Measurements from ENCODE around the gene RPL11.

RPL11 gene

DNA sequence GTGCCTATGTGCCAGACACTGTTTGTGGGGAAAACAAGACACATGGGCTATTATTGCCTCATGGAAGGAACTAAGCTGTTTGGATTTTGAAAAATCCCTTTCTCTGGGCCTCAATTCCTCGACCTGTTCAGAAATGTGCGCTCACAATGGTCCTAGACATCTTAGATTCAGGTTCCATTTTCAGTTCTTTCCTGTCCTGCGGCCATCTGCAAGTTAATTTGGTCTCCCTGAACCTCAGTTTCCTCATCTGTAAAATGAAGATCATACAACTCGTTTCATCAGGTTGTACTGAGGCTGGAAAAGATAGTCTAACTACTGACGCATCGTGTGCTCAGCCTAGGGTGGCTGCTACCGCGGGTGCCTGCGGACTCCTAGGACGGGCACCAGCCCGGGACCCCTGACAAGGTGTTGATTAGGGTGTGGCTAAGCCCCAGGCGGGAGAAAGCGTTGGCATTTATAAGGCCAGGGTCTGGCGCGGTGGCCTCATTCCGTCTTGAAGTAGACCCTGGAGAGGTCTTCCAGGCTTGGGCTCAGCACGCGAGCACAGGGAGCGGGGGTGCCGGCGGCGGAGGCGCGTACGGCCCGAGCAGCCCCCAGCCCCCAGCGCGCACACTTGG, 51.2 kb downstream of the RPL11 start:
- Histone ChIP-seq H3K27me3 (ENCODE audit: control insufficient read depth in 1 of 2, insufficient read depth in 1 of 2, low read length in 2 of 2) (no peaks in the 10 kb centered on the region), H3K9me3 (ENCODE audit: control insufficient read depth, low read length) (no peaks in the 10 kb centered on the region), H3K23ac (ENCODE audit: low read length in 2 of 2) (no peak overlapping the region), H2BK120ac (ENCODE audit: low read depth, low read length) (peak overlapping the region; percentile 11), H4K8ac (ENCODE audit: low read length) (peak overlapping the region; percentile 91), H3K4ac (ENCODE audit: low read depth in 1 of 2, low read length in 2 of 2) (peak overlapping the region; percentile 16 to 65), H2BK12ac (ENCODE audit: low read length in 2 of 2) (peak overlapping the region in 1 of 2 experiments; percentile 33), H3K4me3 (ENCODE audit: insufficient read depth in 1 of 2, low read depth in 1 of 2, low read length in 2 of 2) (peak overlapping the region; percentile 84 to 98), H3K14ac (ENCODE audit: low read length in 2 of 2) (peak overlapping the region in 1 of 2 experiments; percentile 94), H4K91ac (ENCODE audit: low read length) (peak overlapping the region; percentile 96), H3K4me2 (ENCODE audit: low read length, poor library complexity, severe bottlenecking) (peak overlapping the region; percentile 65), H2BK15ac (ENCODE audit: low read depth, poor library complexity, severe bottlenecking) (peak overlapping the region; percentile 2), H2BK5ac (ENCODE audit: low read depth, low read length, poor library complexity, severe bottlenecking) (no peak overlapping the region), H3K18ac (ENCODE audit: low read depth in 1 of 2, low read length in 2 of 2) (peak overlapping the region; percentile 60 to 99), H3K9ac (ENCODE audit: low read length) (peak overlapping the region; percentile 91), H3K27ac (ENCODE audit: low read length, poor library complexity, severe bottlenecking) (peak overlapping the region; percentile 5), H2AFZ (ENCODE audit: low read depth, low read length) (peak overlapping the region; percentile 62), H3K79me1 (replicated peaks; ENCODE audit: low read length, poor library complexity, severe bottlenecking) (peaks cover 7% of the 10 kb centered on the region), H3K36me3 (ENCODE audit: control insufficient read depth in 1 of 2, insufficient read depth in 2 of 2, low read depth in 1 of 2, low read length in 2 of 2) (peaks cover 9 to 12% of the 10 kb centered on the region in 2 experiments), H3K4me1 (ENCODE audit: control insufficient read depth, insufficient read depth, low read depth, low read length) (no peaks in the 10 kb centered on the region), H2AK5ac (ENCODE audit: low read length, severe bottlenecking) (no peak overlapping the region)
- peak; percentile 53 for DNase-seq
- 16% methylated on average over 20 of the region's 28 CpGs for WGBS

DNA sequence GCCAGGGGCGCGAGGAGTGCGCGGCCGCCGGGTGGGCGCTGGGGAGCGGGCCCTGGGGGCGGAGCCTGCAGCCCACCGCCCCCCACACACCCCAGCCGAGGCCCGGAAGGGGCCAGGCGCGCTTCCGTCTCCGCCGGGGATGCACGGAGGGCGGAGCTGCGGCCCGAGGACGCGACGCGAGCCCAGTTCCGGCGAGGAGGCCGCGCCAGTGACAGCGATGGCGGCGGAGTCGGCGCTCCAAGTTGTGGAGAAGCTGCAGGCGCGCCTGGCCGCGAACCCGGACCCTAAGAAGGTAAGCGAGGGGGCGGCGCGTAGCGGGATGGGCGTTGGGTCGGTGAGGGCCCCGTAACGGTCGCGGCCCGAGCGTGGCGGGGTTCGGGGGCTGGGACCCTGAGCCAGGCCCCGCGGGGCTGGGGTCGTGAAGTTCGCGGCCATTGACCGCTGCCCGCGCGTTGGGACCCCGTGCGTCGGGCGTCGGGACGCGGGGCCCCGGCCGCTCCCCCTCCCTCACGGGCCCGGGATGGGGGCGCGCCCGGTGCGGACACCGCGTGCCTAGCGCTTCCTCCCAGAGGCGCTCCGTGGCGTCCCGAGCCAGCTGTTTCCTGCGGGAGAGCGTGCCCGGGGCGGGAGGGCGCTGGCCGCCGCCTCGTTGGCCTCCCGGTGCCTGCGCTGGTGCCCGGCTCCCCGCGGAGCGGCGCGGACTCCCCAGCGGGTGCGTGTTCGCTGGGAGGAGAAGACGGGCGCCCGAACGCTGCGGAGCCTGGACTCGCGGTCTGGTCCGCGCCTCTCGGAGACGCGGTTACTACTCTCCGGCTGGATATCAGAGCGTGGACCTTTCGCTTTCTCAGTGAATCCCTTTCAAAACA, 51.9 kb downstream of the RPL11 start, which contains the start of gene ELOA:
ELOA (plus strand) TSS at position 185 of the 866 bp plus-strand sequence; CDS start at position 218, 33 bp downstream.
- Histone ChIP-seq H3K36me3 (ENCODE audit: control insufficient read depth in 1 of 2, insufficient read depth in 2 of 2, low read depth in 1 of 2, low read length in 2 of 2) (peaks cover 9 to 12% of the 10 kb centered on the region in 2 experiments), H3K27ac (ENCODE audit: low read length, poor library complexity, severe bottlenecking) (peak within 1 kb of the TSS; percentile 50), H2BK120ac (ENCODE audit: low read depth, low read length) (peak within 1 kb of the TSS; percentile 92), H3K79me1 (replicated peaks; ENCODE audit: low read length, poor library complexity, severe bottlenecking) (peaks cover 6% of the 10 kb centered on the region), H2BK5ac (ENCODE audit: low read depth, low read length, poor library complexity, severe bottlenecking) (peak within 1 kb of the TSS; percentile 24), H3K4ac (ENCODE audit: low read depth in 1 of 2, low read length in 2 of 2) (peak within 1 kb of the TSS; percentile 95 to 98), H2AK5ac (ENCODE audit: low read length, severe bottlenecking) (no peak within 1 kb of the TSS), H4K91ac (ENCODE audit: low read length) (peak within 1 kb of the TSS; percentile 96), H2BK15ac (ENCODE audit: low read depth, poor library complexity, severe bottlenecking) (peak within 1 kb of the TSS; percentile 89), H2BK12ac (ENCODE audit: low read length in 2 of 2) (peak within 1 kb of the TSS in 1 of 2 experiments; percentile 42), H2AFZ (ENCODE audit: low read depth, low read length) (peak within 1 kb of the TSS; percentile 79), H3K9me3 (ENCODE audit: control insufficient read depth, low read length) (no peaks in the 10 kb centered on the region), H3K4me2 (ENCODE audit: low read length, poor library complexity, severe bottlenecking) (peak within 1 kb of the TSS; percentile 78), H3K14ac (ENCODE audit: low read length in 2 of 2) (peak within 1 kb of the TSS in 1 of 2 experiments; percentile 94), H3K9ac (ENCODE audit: low read length) (peak within 1 kb of the TSS; percentile 91), H3K18ac (ENCODE audit: low read depth in 1 of 2, low read length in 2 of 2) (peak within 1 kb of the TSS; percentile 93 to 99), H3K4me3 (ENCODE audit: insufficient read depth in 1 of 2, low read depth in 1 of 2, low read length in 2 of 2) (peak within 1 kb of the TSS; percentile 84 to 98), H4K8ac (ENCODE audit: low read length) (peak within 1 kb of the TSS; percentile 91), H3K27me3 (ENCODE audit: control insufficient read depth in 1 of 2, insufficient read depth in 1 of 2, low read length in 2 of 2) (no peaks in the 10 kb centered on the region), H3K23ac (ENCODE audit: low read length in 2 of 2) (peak within 1 kb of the TSS; percentile 79 to 96), H3K4me1 (ENCODE audit: control insufficient read depth, insufficient read depth, low read depth, low read length) (no peaks in the 10 kb centered on the region)
- under 1% methylated on average over 77 of the region's 119 CpGs for WGBS
- DNase-seq, result peak; percentile 70

DNA sequence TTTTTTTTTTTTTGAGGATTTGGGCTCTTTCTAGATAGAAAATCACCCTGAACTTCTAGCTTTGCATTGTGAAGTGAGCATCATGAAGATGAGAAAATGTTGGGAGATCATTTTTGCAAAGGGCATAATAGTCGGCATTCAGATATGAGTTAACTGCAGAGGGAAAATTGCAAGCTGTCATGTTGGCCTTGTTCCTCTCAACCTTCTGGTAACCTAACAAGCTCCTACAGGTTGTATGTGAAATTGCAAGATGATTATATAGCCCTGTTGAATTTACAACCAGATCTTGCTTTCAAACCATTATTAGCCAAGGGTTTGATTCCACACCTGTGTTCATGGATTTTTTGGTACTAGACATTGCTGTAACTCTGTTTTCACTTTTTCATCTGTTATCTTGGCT, 53.9 kb downstream of the RPL11 start:
- DNase-seq, result peak; percentile 66
- Histone ChIP-seq H4K8ac (ENCODE audit: low read length) (no peak overlapping the region), H2BK15ac (ENCODE audit: low read depth, poor library complexity, severe bottlenecking) (no peak overlapping the region), H2AK5ac (ENCODE audit: low read length, severe bottlenecking) (no peak overlapping the region), H3K23ac (ENCODE audit: low read length in 2 of 2) (no peak overlapping the region), H3K18ac (ENCODE audit: low read depth in 1 of 2, low read length in 2 of 2) (no peak overlapping the region), H4K91ac (ENCODE audit: low read length) (no peak overlapping the region), H3K9me3 (ENCODE audit: control insufficient read depth, low read length) (no peaks in the 10 kb centered on the region), H3K4me3 (ENCODE audit: insufficient read depth in 1 of 2, low read depth in 1 of 2, low read length in 2 of 2) (peak overlapping the region in 1 of 2 experiments; percentile 84), H3K4me2 (ENCODE audit: low read length, poor library complexity, severe bottlenecking) (no peak overlapping the region), H2BK12ac (ENCODE audit: low read length in 2 of 2) (no peak overlapping the region), H3K4ac (ENCODE audit: low read depth in 1 of 2, low read length in 2 of 2) (no peak overlapping the region), H3K27me3 (ENCODE audit: control insufficient read depth in 1 of 2, insufficient read depth in 1 of 2, low read length in 2 of 2) (no peaks in the 10 kb centered on the region), H3K9ac (ENCODE audit: low read length) (peak overlapping the region; percentile 91), H3K4me1 (ENCODE audit: control insufficient read depth, insufficient read depth, low read depth, low read length) (no peaks in the 10 kb centered on the region), H3K14ac (ENCODE audit: low read length in 2 of 2) (no peak overlapping the region), H2BK5ac (ENCODE audit: low read depth, low read length, poor library complexity, severe bottlenecking) (no peak overlapping the region), H2BK120ac (ENCODE audit: low read depth, low read length) (no peak overlapping the region), H2AFZ (ENCODE audit: low read depth, low read length) (no peak overlapping the region), H3K27ac (ENCODE audit: low read length, poor library complexity, severe bottlenecking) (no peak overlapping the region), H3K79me1 (replicated peaks; ENCODE audit: low read length, poor library complexity, severe bottlenecking) (peaks cover 5% of the 10 kb centered on the region), H3K36me3 (ENCODE audit: control insufficient read depth in 1 of 2, insufficient read depth in 2 of 2, low read depth in 1 of 2, low read length in 2 of 2) (peaks cover 9 to 24% of the 10 kb centered on the region in 2 experiments)
- 100% methylated on average over 1 of the region's 1 CpG for WGBS
